Activated CD4-positive, alpha-beta T cell treated with anti-CD3 and anti-CD28 coated beads, Interleukin-2, amount 10 ng/mL, durations not matched to agents 24 days and 14 days (primary cell): ENCODE data around the gene RBPJ. TPM values are rescaled to one million over a fixed set of nuclear protein-coding genes. Genes with fewer than 3 reads are reported as not detected.
A peak's percentile ranks its signal among the peaks of the same experiment; 100 is the strongest.

Source experiments
- DNase-seq: peaks from one replicate; pipeline ENCODE4 v3.0.0; 2022
- H3K27ac Mint-ChIP-seq: one replicate; pipeline ENCODE4 v1.8.0; 2022; ENCODE audit warnings: mild to moderate bottlenecking, mixed read lengths
- H3K27me3 Mint-ChIP-seq: one replicate; pipeline ENCODE4 v1.8.0; 2022; ENCODE audit warnings: mixed read lengths
- H3K36me3 Mint-ChIP-seq: one replicate; pipeline ENCODE4 v1.8.0; 2022; ENCODE audit warnings: low read depth, mild to moderate bottlenecking, mixed read lengths
- H3K4me1 Mint-ChIP-seq: one replicate; pipeline ENCODE4 v1.8.0; 2021; ENCODE audit warnings: mixed read lengths
- H3K4me3 Mint-ChIP-seq: one replicate; pipeline ENCODE4 v1.8.0; 2022; ENCODE audit warnings: mild to moderate bottlenecking, moderate library complexity, mixed read lengths
- H3K9me3 Mint-ChIP-seq: one replicate; pipeline ENCODE4 v1.8.0; 2021; ENCODE audit warnings: mixed read lengths
- intact Hi-C: fragments of 100-400 bp; cut with micrococcal nuclease; formaldehyde crosslinking; loops from one replicate; pipeline ENCODE4 v1.15.1; 2023
- total RNA-seq: library from RNA; stranded (reverse); gene quantifications from 2 replicates; pipeline ENCODE4 v1.2.3, GENCODE V29; 2022

Gene RBPJ
- 539 and 547 TPM in 2 replicates for total RNA-seq

DNA sequence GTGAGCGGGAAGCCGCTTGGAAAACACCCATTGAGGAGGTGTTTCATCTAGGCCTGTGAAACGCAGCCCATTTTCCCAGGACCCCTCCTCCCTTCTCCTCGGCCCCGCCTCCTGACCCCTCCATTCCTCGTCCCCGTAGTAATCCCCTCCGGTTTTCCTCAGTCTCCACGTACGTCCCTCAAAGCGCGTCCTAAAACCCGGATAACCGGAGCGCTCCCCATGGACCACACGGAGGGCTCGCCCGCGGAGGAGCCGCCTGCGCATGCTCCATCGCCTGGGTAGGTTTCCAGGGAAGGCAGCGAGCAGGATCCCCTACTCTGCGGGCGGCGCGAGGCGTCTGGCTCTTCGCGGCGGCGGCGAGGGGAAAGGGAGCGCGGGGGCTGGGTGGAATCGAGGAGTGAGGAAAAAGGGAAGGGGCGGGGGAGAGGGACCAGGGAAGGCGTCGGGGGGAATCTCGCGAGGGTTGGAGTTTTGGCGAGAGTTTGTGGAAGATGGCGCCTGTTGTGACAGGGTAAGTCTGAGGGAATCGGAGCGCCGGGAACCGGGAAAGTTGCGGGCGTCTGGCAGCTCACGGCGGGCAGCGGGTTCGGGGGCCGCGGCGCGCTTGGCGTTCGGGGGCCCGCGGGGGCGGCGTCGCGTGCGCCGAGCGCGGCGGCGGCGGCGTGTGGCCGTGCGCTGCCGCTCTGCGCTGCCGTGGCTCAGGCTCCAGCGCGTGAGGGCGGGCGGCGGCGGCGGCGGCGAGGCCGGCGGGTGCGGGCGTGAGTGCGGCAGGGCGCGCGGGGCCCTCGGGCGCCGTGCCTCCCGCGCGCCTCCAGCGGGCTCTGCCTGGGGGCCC lies at the start of gene RBPJ:
TSS of gene RBPJ (plus strand) at position 477 of the 835 bp plus-strand sequence. CDS start at position 492, 15 bp downstream.
- intact Hi-C loops = loop anchor here (2.0 to 5.0 kb wide), 4 partner anchors 14 to 537 kb away; no protein-coding TSS in a partner anchor
- H3K9me3 Mint-ChIP-seq = peaks cover 9% of the 10 kb centered on the region
- H3K27ac Mint-ChIP-seq = peak within 1 kb of the TSS; percentile 100
- H3K36me3 Mint-ChIP-seq = peaks cover 64% of the 10 kb centered on the region
- peaks cover 3% of the 10 kb centered on the region for H3K27me3 Mint-ChIP-seq
- DNase-seq = peak; percentile 95
- peaks cover 46% of the 10 kb centered on the region for H3K4me1 Mint-ChIP-seq
- H3K4me3 Mint-ChIP-seq = peak within 1 kb of the TSS; percentile 98

DNA sequence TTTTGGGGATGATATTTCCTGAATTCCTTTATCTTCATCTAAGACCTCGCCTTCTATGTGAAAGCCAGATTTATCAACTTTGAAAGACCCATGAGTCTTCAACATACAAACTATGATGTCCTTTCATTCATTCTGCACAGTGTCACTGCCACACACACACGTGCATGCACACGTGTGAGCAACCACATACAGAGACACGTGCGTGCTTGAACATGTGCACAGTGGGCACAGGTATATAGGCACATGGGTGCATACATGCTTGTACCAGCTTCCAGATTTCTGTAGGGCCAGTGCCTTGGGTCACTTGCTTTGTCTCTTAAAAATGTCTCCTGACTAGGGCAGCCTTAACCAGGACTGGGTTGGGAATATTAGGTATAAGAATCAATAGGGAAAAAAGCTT lies 49.1 kb upstream of the RBPJ start:
- Mint-ChIP-seq H3K36me3 (no peaks in the 10 kb centered on the region), H3K9me3 (peaks cover 3% of the 10 kb centered on the region)

DNA sequence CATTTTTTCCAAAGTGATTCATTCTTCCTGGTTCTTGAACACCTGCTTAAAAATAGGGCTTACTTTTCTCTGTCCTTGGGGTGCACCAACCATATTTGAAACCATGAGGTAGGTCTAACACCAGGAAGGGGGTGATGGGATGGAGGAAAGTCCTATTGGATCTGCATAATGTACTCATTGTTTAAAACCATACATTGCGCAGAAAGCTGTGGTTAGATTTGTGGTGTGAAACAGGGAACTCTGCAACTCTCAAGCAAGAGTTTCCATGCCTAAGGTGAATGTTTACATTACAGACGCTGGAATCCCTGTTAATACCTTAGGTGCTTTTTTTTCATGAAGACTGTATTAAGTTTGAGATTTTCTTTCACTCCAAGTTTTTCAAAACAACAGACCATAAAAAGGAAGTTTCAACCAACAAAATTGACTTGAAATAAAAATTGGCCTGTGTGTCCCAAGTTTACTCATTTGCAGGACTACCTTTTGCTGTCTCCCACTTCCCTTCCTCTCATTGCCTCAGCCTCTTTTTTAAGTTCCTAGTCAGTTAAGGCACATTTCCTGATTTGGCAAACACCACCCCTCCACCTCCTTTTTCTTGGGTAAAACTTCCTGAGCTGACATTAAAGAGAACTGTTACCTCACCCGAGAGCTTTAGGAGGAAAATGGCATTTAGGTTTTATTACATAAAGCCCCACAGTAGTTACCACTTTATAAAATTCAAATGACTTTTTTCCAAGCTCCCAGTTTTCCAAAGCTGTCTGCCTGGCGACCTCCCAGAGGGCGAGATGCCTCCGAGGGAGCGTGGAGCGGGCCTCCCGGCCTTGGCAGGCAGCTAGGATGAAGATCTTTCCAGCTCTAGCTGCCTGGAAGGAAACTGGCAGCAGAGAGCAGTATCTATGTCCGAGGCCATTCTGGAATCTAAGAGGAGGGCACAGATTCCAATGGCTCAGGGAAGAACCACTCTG lies 47.9 kb upstream of the RBPJ start:
- intact Hi-C loops = loop anchor here (5.0 kb wide), 1 partner anchor 34 kb away; no protein-coding TSS in a partner anchor
- peak overlapping the region; percentile 1 for H3K4me3 Mint-ChIP-seq
- no peak for DNase-seq
- no peaks in the 10 kb centered on the region for H3K27me3 Mint-ChIP-seq
- peaks cover 31% of the 10 kb centered on the region for H3K4me1 Mint-ChIP-seq
- H3K27ac Mint-ChIP-seq = peak overlapping the region; percentile 59
- no peaks in the 10 kb centered on the region for H3K36me3 Mint-ChIP-seq
- peaks cover 3% of the 10 kb centered on the region for H3K9me3 Mint-ChIP-seq

More for the DNA sequence above, 49.1 kb upstream of the RBPJ start:
- Mint-ChIP-seq H3K27ac (no peak overlapping the region), H3K27me3 (no peaks in the 10 kb centered on the region), H3K4me3 (no peak overlapping the region), H3K4me1 (peaks cover 31% of the 10 kb centered on the region)
- intact Hi-C loops = loop anchor here (5.0 kb wide), 1 partner anchor 36 kb away; no protein-coding TSS in a partner anchor
- DNase-seq = no peak

DNA sequence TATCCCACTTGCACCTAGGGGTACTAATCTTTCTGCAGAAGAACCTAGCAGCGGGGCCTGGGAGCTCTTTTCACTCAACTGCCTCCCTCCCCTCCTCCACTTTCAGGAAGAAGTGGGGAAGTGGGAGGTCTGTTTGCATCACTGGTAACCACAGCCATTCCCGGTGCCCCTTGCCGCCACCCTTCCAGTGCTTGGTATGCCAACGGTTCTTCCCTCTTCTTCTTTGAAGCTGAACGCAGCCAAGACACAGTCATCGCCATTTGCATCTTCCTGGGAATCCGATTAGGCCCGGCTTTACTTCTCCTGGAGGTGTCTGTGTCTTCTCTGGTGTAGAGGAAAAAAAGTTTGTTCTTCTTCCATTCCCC lies 47.2 kb upstream of the RBPJ start:
- Mint-ChIP-seq H3K9me3 (peaks cover 3% of the 10 kb centered on the region), H3K36me3 (no peaks in the 10 kb centered on the region), H3K27ac (peak overlapping the region; percentile 42), H3K4me3 (peak overlapping the region; percentile 5), H3K27me3 (no peaks in the 10 kb centered on the region), H3K4me1 (peaks cover 26% of the 10 kb centered on the region)
- intact Hi-C loops = loop anchor here (5.0 kb wide), 1 partner anchor 34 kb away; no protein-coding TSS in a partner anchor
- no peak for DNase-seq

DNA sequence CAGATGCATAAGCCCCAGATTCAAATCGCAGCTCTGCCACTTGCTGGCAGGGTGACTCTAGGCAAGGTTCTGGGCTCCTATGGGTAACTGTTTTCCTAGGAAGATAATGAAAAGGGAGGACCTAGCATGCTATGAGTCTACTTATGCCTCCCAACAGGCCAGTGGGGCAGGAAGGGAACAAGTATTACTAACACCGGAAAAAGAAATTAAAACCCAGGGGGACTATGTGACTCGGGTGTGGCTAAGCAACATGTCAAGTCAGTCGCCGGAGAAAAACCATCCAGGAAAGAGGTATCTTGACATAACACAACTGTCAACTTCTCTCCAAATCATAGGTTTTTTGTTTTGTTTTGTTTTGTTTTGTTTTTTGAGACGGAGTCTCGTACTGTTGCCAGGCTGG lies 45.5 kb upstream of the RBPJ start:
- no peaks in the 10 kb centered on the region for H3K36me3 Mint-ChIP-seq

DNA sequence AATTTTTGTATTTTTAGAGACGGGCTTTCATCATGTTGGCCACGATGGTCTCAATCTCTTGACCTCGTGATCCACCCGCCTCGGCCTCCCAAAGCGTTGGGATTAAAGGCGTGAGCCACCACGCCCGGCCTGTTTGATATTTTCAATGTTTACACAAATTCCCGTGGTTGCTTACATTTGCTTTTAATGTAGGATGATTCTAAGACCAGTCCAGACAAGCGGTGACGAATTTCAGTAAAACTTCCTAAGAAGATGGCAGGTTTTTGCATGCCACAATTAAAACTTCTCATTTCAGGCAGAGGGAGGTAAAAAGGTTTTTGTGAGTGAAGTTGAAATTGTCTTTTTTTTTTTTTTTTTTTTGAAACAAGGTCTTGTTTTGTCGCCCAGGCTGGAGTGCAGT lies 41.4 kb upstream of the RBPJ start:
- no peak overlapping the region for H3K4me3 Mint-ChIP-seq
- no peak overlapping the region for H3K27ac Mint-ChIP-seq
- H3K9me3 Mint-ChIP-seq = no peaks in the 10 kb centered on the region
- H3K4me1 Mint-ChIP-seq = peaks cover 6% of the 10 kb centered on the region
- no peaks in the 10 kb centered on the region for H3K27me3 Mint-ChIP-seq
- intact Hi-C loops = no loop called here
- no peak for DNase-seq
- H3K36me3 Mint-ChIP-seq = no peaks in the 10 kb centered on the region

More for the DNA sequence above, 45.5 kb upstream of the RBPJ start:
- Mint-ChIP-seq H3K9me3 (peaks cover 3% of the 10 kb centered on the region), H3K4me3 (no peak overlapping the region), H3K27me3 (no peaks in the 10 kb centered on the region), H3K4me1 (peaks cover 22% of the 10 kb centered on the region), H3K27ac (no peak overlapping the region)
- no peak for DNase-seq
- intact Hi-C loops = loop anchor here (2.0 kb wide), 1 partner anchor 18 kb away; no protein-coding TSS in a partner anchor

DNA sequence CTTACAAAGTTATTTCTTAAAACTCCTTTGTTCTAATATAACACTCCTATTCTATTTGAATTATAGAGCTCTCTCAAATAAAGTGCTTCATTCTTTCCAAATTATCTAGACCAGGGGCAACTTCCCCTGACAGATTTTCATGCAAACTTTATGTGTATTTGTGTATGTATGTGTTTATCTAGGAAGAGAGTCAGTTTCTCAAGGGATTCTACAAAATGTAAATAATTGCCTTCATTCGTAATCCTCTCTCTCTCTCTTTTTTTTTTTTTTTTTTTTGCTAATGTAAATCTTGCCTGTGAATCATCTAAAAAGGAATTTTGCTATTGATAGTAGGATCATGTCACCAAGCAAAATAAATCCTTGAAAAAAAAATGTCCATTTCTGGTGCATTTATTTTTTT lies 38.9 kb upstream of the RBPJ start:
- H3K36me3 Mint-ChIP-seq = no peaks in the 10 kb centered on the region
- no peaks in the 10 kb centered on the region for H3K9me3 Mint-ChIP-seq
- no peaks in the 10 kb centered on the region for H3K27me3 Mint-ChIP-seq
- no peaks in the 10 kb centered on the region for H3K4me1 Mint-ChIP-seq
- DNase-seq = no peak
- intact Hi-C loops = no loop called here
- no peak overlapping the region for H3K4me3 Mint-ChIP-seq
- H3K27ac Mint-ChIP-seq = no peak overlapping the region

DNA sequence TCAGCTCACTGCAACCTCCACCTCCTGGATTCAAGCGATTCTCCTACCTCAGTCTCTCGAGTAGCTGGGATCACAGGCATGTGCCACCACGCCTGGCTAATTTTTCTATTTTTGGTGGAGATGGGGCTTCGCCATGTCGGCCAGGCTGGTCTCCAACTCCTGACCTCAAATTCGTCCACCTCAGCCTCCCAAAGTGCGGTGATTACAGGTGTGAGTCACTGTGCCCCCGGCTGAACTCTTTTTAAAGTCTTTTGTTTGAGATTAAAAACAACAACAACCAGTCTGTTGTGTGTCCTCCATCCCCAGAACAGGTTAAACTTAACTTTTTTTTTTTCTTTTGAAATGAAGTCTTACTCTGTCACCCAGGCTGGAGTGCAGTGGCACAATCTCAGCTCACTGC lies 36.3 kb upstream of the RBPJ start:
- intact Hi-C loops = no loop called here
- no peaks in the 10 kb centered on the region for H3K36me3 Mint-ChIP-seq
- no peaks in the 10 kb centered on the region for H3K27me3 Mint-ChIP-seq
- no peak overlapping the region for H3K27ac Mint-ChIP-seq
- no peak overlapping the region for H3K4me3 Mint-ChIP-seq
- H3K9me3 Mint-ChIP-seq = no peaks in the 10 kb centered on the region
- DNase-seq = no peak
- peaks cover 14% of the 10 kb centered on the region for H3K4me1 Mint-ChIP-seq

DNA sequence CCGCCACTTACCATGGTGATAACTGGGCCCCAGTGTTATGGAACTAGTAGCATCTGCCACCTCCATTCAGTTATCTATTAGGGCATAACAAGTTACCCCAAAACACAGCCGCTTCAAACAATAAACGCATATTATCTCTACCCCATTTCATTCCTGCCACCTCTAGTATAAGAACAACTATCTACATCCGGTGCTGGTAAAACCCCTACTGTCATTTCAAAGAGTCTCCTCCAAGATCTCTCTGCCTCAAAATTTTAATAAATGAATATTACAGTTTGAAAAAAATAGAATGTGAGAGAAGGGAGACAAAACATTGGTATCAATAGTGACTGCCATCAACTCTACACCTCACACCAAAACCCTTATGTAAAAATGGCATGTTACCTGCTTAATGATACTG lies 35.5 kb upstream of the RBPJ start:
- Mint-ChIP-seq H3K27ac (no peak overlapping the region), H3K27me3 (no peaks in the 10 kb centered on the region), H3K36me3 (no peaks in the 10 kb centered on the region), H3K4me3 (no peak overlapping the region), H3K9me3 (no peaks in the 10 kb centered on the region), H3K4me1 (peaks cover 14% of the 10 kb centered on the region)
- DNase-seq = no peak
- intact Hi-C loops = no loop called here

DNA sequence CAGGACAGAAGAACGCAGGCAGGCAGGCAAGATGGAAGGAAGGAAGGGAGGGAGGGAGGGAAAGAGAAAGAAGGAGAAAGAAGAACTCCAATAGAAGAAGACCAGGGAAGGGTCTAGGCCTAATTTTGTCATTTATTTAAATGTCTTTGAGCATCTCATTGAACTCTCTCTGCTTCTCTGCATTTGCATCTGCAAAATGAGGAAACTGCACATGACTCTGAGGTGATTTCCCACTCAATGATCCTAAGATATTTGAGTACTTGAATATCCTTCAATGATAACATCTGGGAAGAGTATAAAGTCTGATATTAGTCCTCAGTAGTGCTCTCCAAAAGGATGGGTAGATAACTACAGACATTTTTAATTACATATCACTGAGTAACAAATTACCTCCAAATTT lies 33.1 kb upstream of the RBPJ start:
- Mint-ChIP-seq H3K36me3 (no peaks in the 10 kb centered on the region), H3K27me3 (no peaks in the 10 kb centered on the region), H3K9me3 (no peaks in the 10 kb centered on the region), H3K4me3 (no peak overlapping the region), H3K4me1 (peaks cover 16% of the 10 kb centered on the region), H3K27ac (peak overlapping the region; percentile 70)
- intact Hi-C loops = loop anchor here (1.0 kb wide), 3 partner anchors 20 to 32 kb away; no protein-coding TSS in a partner anchor
- no peak for DNase-seq

DNA sequence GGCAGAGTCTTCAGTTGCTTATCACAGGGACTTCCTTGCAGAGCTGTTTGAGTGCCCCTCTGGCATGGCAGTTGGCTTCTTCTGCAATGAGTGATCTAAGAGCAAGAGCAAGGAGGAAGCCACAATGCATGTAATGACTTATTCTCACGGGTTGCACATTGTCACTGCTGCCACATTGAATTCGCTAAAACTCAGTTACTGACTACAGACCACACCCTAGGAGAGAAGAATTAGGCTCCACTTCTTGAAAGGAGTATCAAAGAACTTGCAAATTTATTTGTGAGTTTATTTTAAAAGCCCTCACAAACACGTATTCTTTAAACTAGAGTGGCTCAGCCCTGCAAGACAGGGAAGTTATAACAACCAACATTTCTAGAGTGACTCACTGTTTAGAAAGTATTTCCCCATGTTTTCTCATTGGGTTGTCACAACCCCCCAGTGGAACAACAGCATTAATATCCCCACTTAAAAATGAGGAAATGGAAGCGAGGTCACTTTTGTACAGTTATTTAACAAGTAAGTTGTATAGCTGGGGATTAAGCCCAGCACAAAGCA lies 32.4 kb upstream of the RBPJ start:
- H3K27ac Mint-ChIP-seq = peak overlapping the region; percentile 70
- DNase-seq = peak; percentile 69
- H3K4me1 Mint-ChIP-seq = peaks cover 16% of the 10 kb centered on the region
- peak overlapping the region; percentile 38 for H3K4me3 Mint-ChIP-seq
- H3K36me3 Mint-ChIP-seq = no peaks in the 10 kb centered on the region
- intact Hi-C loops = loop anchor here (1.0 kb wide), 3 partner anchors 19 to 31 kb away; no protein-coding TSS in a partner anchor
- no peaks in the 10 kb centered on the region for H3K9me3 Mint-ChIP-seq
- no peaks in the 10 kb centered on the region for H3K27me3 Mint-ChIP-seq

DNA sequence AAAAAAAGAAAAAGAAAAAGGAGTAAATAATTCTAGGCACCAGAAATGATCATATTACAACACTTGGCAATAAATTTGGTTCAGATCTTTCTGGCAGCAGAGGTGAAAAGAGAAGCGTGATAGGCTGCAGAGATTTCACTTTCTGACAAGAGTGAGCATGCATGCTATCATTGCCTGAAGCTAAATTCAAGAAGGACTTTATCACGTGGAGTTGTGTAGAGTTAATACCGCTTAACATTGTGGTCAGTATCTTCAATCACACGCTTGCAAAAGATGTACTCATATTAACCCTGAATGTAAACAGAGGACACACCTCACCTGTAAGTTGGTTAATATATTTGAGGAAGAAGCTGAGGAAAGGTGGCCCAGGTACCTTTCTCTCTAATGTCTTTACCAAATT lies 31.4 kb upstream of the RBPJ start:
- intact Hi-C loops = no loop called here

DNA sequence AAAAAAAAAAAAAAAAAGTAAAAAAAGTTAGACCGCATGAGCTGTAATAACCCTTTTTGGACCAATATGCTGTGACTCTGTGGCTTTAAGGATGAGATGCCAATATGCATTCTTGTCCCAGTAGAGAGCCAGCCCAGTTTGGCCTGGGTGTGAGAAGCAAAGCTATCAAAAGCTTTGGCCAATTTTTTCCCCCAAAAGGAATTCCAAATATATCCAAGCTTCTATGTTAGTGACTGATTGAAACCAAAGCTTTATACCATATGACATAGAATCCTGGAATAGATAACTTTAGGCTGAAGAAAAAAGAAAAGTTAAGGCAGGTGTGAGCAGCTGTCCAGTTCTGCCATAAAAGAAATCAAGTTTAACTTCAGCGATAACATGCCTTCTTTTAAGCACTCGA lies 30.5 kb upstream of the RBPJ start:
- DNase-seq = no peak
- Mint-ChIP-seq H3K4me1 (peaks cover 16% of the 10 kb centered on the region), H3K36me3 (no peaks in the 10 kb centered on the region), H3K9me3 (peaks cover 4% of the 10 kb centered on the region), H3K4me3 (no peak overlapping the region), H3K27me3 (no peaks in the 10 kb centered on the region), H3K27ac (no peak overlapping the region)
- intact Hi-C loops = no loop called here

More for the DNA sequence above, 31.4 kb upstream of the RBPJ start:
- H3K4me3 Mint-ChIP-seq = no peak overlapping the region
- no peaks in the 10 kb centered on the region for H3K27me3 Mint-ChIP-seq
- DNase-seq = no peak
- no peaks in the 10 kb centered on the region for H3K36me3 Mint-ChIP-seq
- H3K27ac Mint-ChIP-seq = no peak overlapping the region
- H3K9me3 Mint-ChIP-seq = no peaks in the 10 kb centered on the region
- peaks cover 16% of the 10 kb centered on the region for H3K4me1 Mint-ChIP-seq
